HepG2 (cell line): ENCODE data around the gene MRPL2. TPM values are rescaled to one million over a fixed set of nuclear protein-coding genes. Genes with fewer than 3 reads are reported as not detected.

Source experiments
- ATAC-seq: fragments of 200-7000 bp; cut with Tn5 transposase; 3 replicates; pipeline ENCODE4 v1.9.1; 2020; ENCODE audit warnings: mild to moderate bottlenecking, moderate library complexity
- BruUV-seq: library from RNA; stranded (reverse); fragments of 400-500 nt; replicated peaks from 2 replicates; lab custom pipeline; 2021; lab: Mats Ljungman, UMichigan
- CTCF ChIA-PET: fragments of 300-600 bp; formaldehyde crosslinking; extraction: SDS; loops from one replicate; lab custom pipeline; 2021; ENCODE audit warnings: low total read pairs, inconsistent platforms, low intra/inter-chr PET ratio; lab: Yijun Ruan, JAX
- POLR2A ChIA-PET: fragments of 350-600 bp; sonication (Branson Sonifier 250); formaldehyde crosslinking; loops from one replicate; lab custom pipeline; 2020; ENCODE audit warnings: antibody characterized with exemption, inconsistent platforms; lab: Yijun Ruan, JAX
- DNase-seq: peaks from one replicate; pipeline ENCODE4 v3.0.0-alpha.2; 2015; ENCODE audit warnings: low spot score
- FAIRE-seq: peaks from 3 replicates; lab custom pipeline; 2011; peaks lifted over from hg19 to GRCh38; lab: Jason Lieb, UNC
- H2AFZ ChIP-seq: one replicate; pipeline ENCODE4 v1.6.1; 2011; ENCODE audit warnings: low read length, inconsistent platforms
- H3K27ac ChIP-seq: fragments of 300-600 bp; 3 replicates; pipeline ENCODE4 v1.8.0; 2011; ENCODE audit warnings: mixed run types, mild to moderate bottlenecking, mixed read lengths, low read length, inconsistent platforms; ENCODE audit not compliant: insufficient read depth; ENCODE audit errors: extremely low read length
- H3K27me3 ChIP-seq, 2 experiments: fragments of 200-600 bp in 1 of 2; 2 replicates in 1 of 2; 3 replicates in 1 of 2; pipeline versions ENCODE4 v1.6.0 to v1.8.0; 2011; ENCODE audit warnings: low read length in 2 of 2, mild to moderate bottlenecking in 2 of 2, moderate library complexity in 2 of 2, inconsistent platforms in 1 of 2; ENCODE audit not compliant: insufficient read depth in 2 of 2, control insufficient read depth in 1 of 2
- H3K36me3 ChIP-seq, 2 experiments: fragments of 200-600 bp in 1 of 2; replicated peaks in 1 of 2; 2 replicates in 1 of 2; 3 replicates in 1 of 2; pipeline versions ENCODE4 v1.5.1 to v1.8.0; 2011; ENCODE audit warnings: low read length in 2 of 2, inconsistent platforms in 1 of 2; ENCODE audit not compliant: insufficient read depth in 2 of 2, control insufficient read depth in 1 of 2
- H3K4me1 ChIP-seq: 2 replicates; pipeline ENCODE4 v1.5.1; 2012; ENCODE audit warnings: low read length, inconsistent platforms; ENCODE audit not compliant: insufficient read depth
- H3K4me2 ChIP-seq: 2 replicates; pipeline ENCODE4 v1.6.0; 2011; ENCODE audit warnings: low read depth, low read length, inconsistent platforms
- H3K4me3 ChIP-seq, 3 experiments: fragments of 200-600 bp in 1 of 3; sonication (generic), shearing (Covaris generic) in 1 of 3; replicated peaks in 1 of 3; 2 replicates each; pipeline ENCODE4 v1.5.1; 2011 to 2016; ENCODE audit warnings: low read length in 3 of 3, inconsistent platforms in 2 of 3, low read depth in 2 of 3, mild to moderate bottlenecking in 2 of 3, control low read depth in 1 of 3, mixed read lengths in 1 of 3; ENCODE audit not compliant: insufficient read depth in 1 of 3
- H3K79me2 ChIP-seq: one replicate; pipeline ENCODE4 v1.6.1; 2011; ENCODE audit warnings: low read length, inconsistent platforms; ENCODE audit not compliant: insufficient read depth
- H3K9ac ChIP-seq: 2 replicates; pipeline ENCODE4 v1.6.0; 2011; ENCODE audit warnings: mild to moderate bottlenecking, low read depth, low read length, inconsistent platforms; ENCODE audit not compliant: insufficient read depth
- H3K9me3 ChIP-seq: 2 replicates; pipeline ENCODE4 v1.5.1; 2012; ENCODE audit warnings: mild to moderate bottlenecking, low read length
- H4K20me1 ChIP-seq: 2 replicates; pipeline ENCODE4 v1.6.0; 2011; ENCODE audit warnings: inconsistent platforms, mild to moderate bottlenecking, low read length, moderate library complexity; ENCODE audit not compliant: insufficient read depth
- CSRNP2 ChIP-seq: sonication (generic); formaldehyde crosslinking; conservative IDR thresholded peaks from 2 replicates; pipeline ENCODE4 v1.8.0; 2022; ENCODE audit warnings: low read depth, missing genetic modification reagents
- FOXA1 ChIP-seq, 2 experiments: fragments of 450-650 bp in 1 of 2; sonication (generic) in 1 of 2; formaldehyde crosslinking in 1 of 2; IDR thresholded peaks; 2 replicates each; pipeline versions ENCODE4 v1.4.0 to v1.6.1; 2016 to 2020; ENCODE audit warnings: missing genetic modification reagents in 1 of 2
- HOXA7 ChIP-seq: sonication (generic); formaldehyde crosslinking; IDR thresholded peaks from 2 replicates; pipeline ENCODE4 v1.8.1; 2022; ENCODE audit warnings: mild to moderate bottlenecking, missing genetic modification reagents, moderate library complexity
- SMARCE1 ChIP-seq: fragments of 450-650 bp; IDR thresholded peaks from 2 replicates; pipeline ENCODE4 v1.6.1; 2017; ENCODE audit warnings: borderline replicate concordance
- ZNF234 ChIP-seq: sonication (generic); formaldehyde crosslinking; conservative IDR thresholded peaks from 2 replicates; pipeline ENCODE4 v1.5.1; 2020; ENCODE audit warnings: mild to moderate bottlenecking, missing genetic modification reagents
- WGBS: methylation state at CpG from one replicate; pipeline ENCODE4 v1.1.6; 2017; ENCODE audit warnings: low lambda C conversion rate; 5-methylcytosine and 5-hydroxymethylcytosine counted together
- in situ Hi-C: cut with HindIII; loops from 2 replicates; pipeline ENCODE4 v1.10.0; 2017; ENCODE audit warnings: low pct_unique_long_range_greater_than_20kb; ENCODE audit not compliant: extremely low pct_ligation_motif_present
- intact Hi-C: fragments of 100-400 bp; cut with micrococcal nuclease; formaldehyde crosslinking; loops from one replicate; pipeline ENCODE4 v1.10.0; 2022; ENCODE audit not compliant: unreplicated experiment
- polyA plus RNA-seq, 8 experiments: library from polyadenylated mRNA; depleted of rRNA in 3 of 8; stranded (reverse) in 7 of 8; unstranded in 1 of 8; fragments of >200 nt; fragmentation: Illumina TruSeq in 4 of 8; extraction: Trizol in 4 of 8; gene quantifications; 2 replicates each; pipeline versions ENCODE4 v1.2.1 to v1.2.3, GENCODE V29; 2011 to 2016; ENCODE audit warnings: low read depth in 4 of 8, missing spikeins in 1 of 8, mixed read lengths in 1 of 8; ENCODE audit not compliant: insufficient read depth in 1 of 8
- total RNA-seq, 5 experiments: library from RNA; depleted of rRNA; stranded (reverse); fragments of >200 nt; fragmentation: Illumina TruSeq; extraction: Trizol; gene quantifications; 2 replicates each; pipeline ENCODE4 v1.2.3, GENCODE V29; 2016; ENCODE audit warnings: low read depth in 1 of 5
- TF ChIP-seq, protein P1 (sequence below): sonication (generic); formaldehyde crosslinking; IDR thresholded peaks from 2 replicates; pipeline ENCODE4 v1.4.0; 2020; ENCODE audit warnings: missing genetic modification reagents
- TF ChIP-seq, protein P2 (sequence below): IDR thresholded peaks from 2 replicates; pipeline ENCODE4 v1.6.1; 2012; ENCODE audit warnings: low read depth, low read length, improper control_type of control experiment
- TF ChIP-seq, protein P3 (sequence below): sonication (generic); formaldehyde crosslinking; IDR thresholded peaks from 2 replicates; pipeline ENCODE4 v1.5.1; 2020; ENCODE audit warnings: missing genetic modification reagents, mild to moderate bottlenecking, borderline replicate concordance
- TF ChIP-seq, protein P4 (sequence below): sonication (generic); formaldehyde crosslinking; IDR thresholded peaks from 2 replicates; pipeline ENCODE4 v1.4.0; 2020; ENCODE audit warnings: mild to moderate bottlenecking, missing genetic modification reagents

Gene MRPL2
- total and polyA plus RNA-seq, 2 of the 13 experiments (the other 11 are each of a cell fraction or from before 2014, with no cell fraction given), result 56.8 to 65.6 TPM

GRCh38 chr6:43103253-43103876 is 44.1 kb upstream of the MRPL2 start (continued):
- TF ChIP-seq CSRNP2, result no peak
- no peak for TF ChIP-seq ZNF234 (CRISPR knock-in tag)
- no peak for TF ChIP-seq FOXA1 (IDR thresholded peaks at IDR 0.05)
- TF ChIP-seq FOXA1 (CRISPR knock-in tag; IDR thresholded peaks at IDR 0.05), result no peak

DNA sequence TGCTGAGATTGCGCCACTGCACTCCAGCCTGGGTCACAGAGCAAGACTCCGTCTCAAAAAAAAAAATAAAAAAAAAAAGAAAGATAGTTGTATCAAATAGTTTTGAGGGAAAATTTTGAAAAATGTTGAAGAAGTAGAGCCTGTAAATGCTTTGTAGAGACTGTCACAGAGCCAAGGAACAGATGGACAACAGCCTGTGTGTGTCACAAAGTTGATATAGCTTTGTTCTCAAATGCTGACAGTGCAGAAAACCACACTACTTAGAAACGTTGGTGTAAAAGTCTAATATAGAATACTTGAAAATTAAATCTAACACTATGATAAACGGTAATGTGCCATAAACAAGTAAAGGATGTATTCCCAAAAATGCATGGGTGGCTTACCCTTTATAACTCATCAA is 42.3 kb upstream of the MRPL2 start:
- Histone ChIP-seq H3K9ac (no peak overlapping the region), H3K4me1 (peaks cover 29% of the 10 kb centered on the region), H4K20me1 (no peaks in the 10 kb centered on the region), H2AFZ (no peak overlapping the region), H3K79me2 (peaks cover 63% of the 10 kb centered on the region), H3K4me2 (no peak overlapping the region), H3K4me3 (no peak overlapping the region), H3K27me3 (no peaks in the 10 kb centered on the region; a peak in 1 of 5 replicates), H3K36me3 (no peaks in the 10 kb centered on the region), H3K27ac (no peak overlapping the region), H3K9me3 (no peaks in the 10 kb centered on the region)
- 90% methylated on average over 4 of the region's 4 CpGs for whole genome bisulfite sequencing
- in situ Hi-C loops, result no loop called here
- ChIA-PET CTCF (no interaction called here), POLR2A (interaction anchor here (1.3 kb wide), 2 partner anchors 12 to 41 kb away, joined by 3 read pairs; no protein-coding TSS in a partner anchor)
- no TSS peak for BruUV-seq
- DNase-seq (no peak), ATAC-seq (no peak), FAIRE-seq (no peak)
- intact Hi-C loops, result no loop called here
- TF ChIP-seq, protein P1, sequence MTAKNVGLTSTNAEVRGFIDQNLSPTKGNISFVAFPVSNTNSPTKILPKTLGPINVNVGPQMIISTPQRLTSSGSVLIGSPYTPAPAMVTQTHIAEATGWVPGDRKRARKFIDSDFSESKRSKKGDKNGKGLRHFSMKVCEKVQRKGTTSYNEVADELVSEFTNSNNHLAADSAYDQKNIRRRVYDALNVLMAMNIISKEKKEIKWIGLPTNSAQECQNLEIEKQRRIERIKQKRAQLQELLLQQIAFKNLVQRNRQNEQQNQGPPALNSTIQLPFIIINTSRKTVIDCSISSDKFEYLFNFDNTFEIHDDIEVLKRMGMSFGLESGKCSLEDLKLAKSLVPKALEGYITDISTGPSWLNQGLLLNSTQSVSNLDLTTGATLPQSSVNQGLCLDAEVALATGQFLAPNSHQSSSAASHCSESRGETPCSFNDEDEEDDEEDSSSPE (CRISPR knock-in tag), result no peak
- TF ChIP-seq, protein P2, sequence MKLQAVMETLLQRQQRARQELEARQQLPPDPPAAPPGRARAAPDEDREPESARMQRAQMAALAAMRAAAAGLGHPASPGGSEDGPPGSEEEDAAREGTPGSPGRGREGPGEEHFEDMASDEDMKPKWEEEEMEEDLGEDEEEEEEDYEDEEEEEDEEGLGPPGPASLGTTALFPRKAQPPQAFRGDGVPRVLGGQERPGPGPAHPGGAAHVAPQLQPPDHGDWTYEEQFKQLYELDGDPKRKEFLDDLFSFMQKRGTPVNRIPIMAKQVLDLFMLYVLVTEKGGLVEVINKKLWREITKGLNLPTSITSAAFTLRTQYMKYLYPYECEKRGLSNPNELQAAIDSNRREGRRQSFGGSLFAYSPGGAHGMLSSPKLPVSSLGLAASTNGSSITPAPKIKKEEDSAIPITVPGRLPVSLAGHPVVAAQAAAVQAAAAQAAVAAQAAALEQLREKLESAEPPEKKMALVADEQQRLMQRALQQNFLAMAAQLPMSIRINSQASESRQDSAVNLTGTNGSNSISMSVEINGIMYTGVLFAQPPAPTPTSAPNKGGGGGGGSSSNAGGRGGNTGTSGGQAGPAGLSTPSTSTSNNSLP, result no peak
- TF ChIP-seq, protein P3, sequence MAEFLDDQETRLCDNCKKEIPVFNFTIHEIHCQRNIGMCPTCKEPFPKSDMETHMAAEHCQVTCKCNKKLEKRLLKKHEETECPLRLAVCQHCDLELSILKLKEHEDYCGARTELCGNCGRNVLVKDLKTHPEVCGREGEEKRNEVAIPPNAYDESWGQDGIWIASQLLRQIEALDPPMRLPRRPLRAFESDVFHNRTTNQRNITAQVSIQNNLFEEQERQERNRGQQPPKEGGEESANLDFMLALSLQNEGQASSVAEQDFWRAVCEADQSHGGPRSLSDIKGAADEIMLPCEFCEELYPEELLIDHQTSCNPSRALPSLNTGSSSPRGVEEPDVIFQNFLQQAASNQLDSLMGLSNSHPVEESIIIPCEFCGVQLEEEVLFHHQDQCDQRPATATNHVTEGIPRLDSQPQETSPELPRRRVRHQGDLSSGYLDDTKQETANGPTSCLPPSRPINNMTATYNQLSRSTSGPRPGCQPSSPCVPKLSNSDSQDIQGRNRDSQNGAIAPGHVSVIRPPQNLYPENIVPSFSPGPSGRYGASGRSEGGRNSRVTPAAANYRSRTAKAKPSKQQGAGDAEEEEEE (CRISPR knock-in tag), result no peak
- TF ChIP-seq SMARCE1 (no peak), HOXA7 (no peak)
- TF ChIP-seq, protein P4, sequence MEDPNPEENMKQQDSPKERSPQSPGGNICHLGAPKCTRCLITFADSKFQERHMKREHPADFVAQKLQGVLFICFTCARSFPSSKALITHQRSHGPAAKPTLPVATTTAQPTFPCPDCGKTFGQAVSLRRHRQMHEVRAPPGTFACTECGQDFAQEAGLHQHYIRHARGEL (CRISPR knock-in tag), result no peak
